ENCODE results near the gene PCDHB13.
A peak's percentile ranks its signal among the peaks of the same experiment; 100 is the strongest.
"Not testable (repeated sequence)": the region's sequence is repeated elsewhere in the genome, so short reads cannot be mapped to it uniquely, and the experiment has no call there.

The PCDHB13 gene

GRCh38 chr5:141213656-141214339, at the start of gene PCDHB13:
Gene PCDHB13, plus strand, starts transcription at chr5:141213919. Its CDS starts 205 bp downstream, at chr5:141214124.
- H3K4me1 Mint-ChIP-seq (ENCODE audit: low read depth); H3K27ac Mint-ChIP-seq; H3K4me3 Mint-ChIP-seq: not testable (repeated sequence)
- peaks cover 17% of the 10 kb centered on the region for H3K9me3 Mint-ChIP-seq (ENCODE audit: low read depth)
- H3K27me3 Mint-ChIP-seq, result peaks cover 45% of the 10 kb centered on the region
- peaks cover 13% of the 10 kb centered on the region for H3K36me3 Mint-ChIP-seq

GRCh38 chr5:141172381-141173204, 41.1 kb upstream of the PCDHB13 start, which contains the start of gene PCDHB7:
Gene PCDHB7, plus strand, starts transcription at chr5:141172644. Its CDS starts 192 bp downstream, at chr5:141172836.
- Mint-ChIP-seq H3K4me3 (no peak within 1 kb of the TSS), H3K27ac (no peak within 1 kb of the TSS), H3K4me1 (ENCODE audit: low read depth) (no peaks in the 10 kb centered on the region), H3K27me3 (peaks cover 35% of the 10 kb centered on the region), H3K9me3 (ENCODE audit: low read depth) (peaks cover 5% of the 10 kb centered on the region), H3K36me3 (peaks cover 6% of the 10 kb centered on the region)

- not testable (repeated sequence) for H3K27ac Mint-ChIP-seq; H3K9me3 Mint-ChIP-seq (ENCODE audit: low read depth); H3K4me1 Mint-ChIP-seq (ENCODE audit: low read depth); H3K4me3 Mint-ChIP-seq; H3K36me3 Mint-ChIP-seq
- peaks cover 23% of the 10 kb centered on the region for H3K27me3 Mint-ChIP-seq
Measured at GRCh38 chr5:141174291-141175104, 39.2 kb upstream of the PCDHB13 start.

GRCh38 chr5:141175933-141176332, 37.8 kb upstream of the PCDHB13 start:
- no peak overlapping the region for H3K27ac Mint-ChIP-seq
- peaks cover 18% of the 10 kb centered on the region for H3K27me3 Mint-ChIP-seq
- H3K36me3 Mint-ChIP-seq, result peaks cover 5% of the 10 kb centered on the region
- no peak overlapping the region for H3K4me3 Mint-ChIP-seq
- H3K9me3 Mint-ChIP-seq (ENCODE audit: low read depth), result no peaks in the 10 kb centered on the region
- no peaks in the 10 kb centered on the region for H3K4me1 Mint-ChIP-seq (ENCODE audit: low read depth)

- not testable (repeated sequence) for H3K27ac Mint-ChIP-seq; H3K9me3 Mint-ChIP-seq (ENCODE audit: low read depth); H3K4me3 Mint-ChIP-seq; H3K36me3 Mint-ChIP-seq; H3K4me1 Mint-ChIP-seq (ENCODE audit: low read depth)
- peaks cover 22% of the 10 kb centered on the region for H3K27me3 Mint-ChIP-seq
Measured at GRCh38 chr5:141177577-141178191, 36.0 kb upstream of the PCDHB13 start, which contains the start of gene PCDHB8. Gene PCDHB8, plus strand, starts transcription at chr5:141177790. Its CDS starts 245 bp downstream, at chr5:141178035.

GRCh38 chr5:141179371-141179770, 34.3 kb upstream of the PCDHB13 start:
- not testable (repeated sequence) for H3K27ac Mint-ChIP-seq; H3K4me3 Mint-ChIP-seq; H3K9me3 Mint-ChIP-seq (ENCODE audit: low read depth); H3K36me3 Mint-ChIP-seq; H3K4me1 Mint-ChIP-seq (ENCODE audit: low read depth)
- peaks cover 24% of the 10 kb centered on the region for H3K27me3 Mint-ChIP-seq

- H3K9me3 Mint-ChIP-seq (ENCODE audit: low read depth); H3K27ac Mint-ChIP-seq: not testable (repeated sequence)
Measured at GRCh38 chr5:141179876-141180275, 33.8 kb upstream of the PCDHB13 start.

GRCh38 chr5:141180313-141180712, 33.4 kb upstream of the PCDHB13 start:
- Mint-ChIP-seq H3K4me3 (no peak overlapping the region), H3K27ac (no peak overlapping the region), H3K9me3 (ENCODE audit: low read depth) (peaks cover 7% of the 10 kb centered on the region), H3K27me3 (peaks cover 30% of the 10 kb centered on the region), H3K4me1 (ENCODE audit: low read depth) (peaks cover 2% of the 10 kb centered on the region), H3K36me3 (peaks cover 9% of the 10 kb centered on the region)

More at GRCh38 chr5:141179876-141180275, 33.8 kb upstream of the PCDHB13 start:
- not testable (repeated sequence) for H3K4me3 Mint-ChIP-seq; H3K4me1 Mint-ChIP-seq (ENCODE audit: low read depth)
- H3K36me3 Mint-ChIP-seq, result peaks cover 10% of the 10 kb centered on the region
- H3K27me3 Mint-ChIP-seq, result peaks cover 28% of the 10 kb centered on the region

GRCh38 chr5:141182248-141182647, 31.5 kb upstream of the PCDHB13 start, which contains the start of gene PCDHB16:
Gene PCDHB16, plus strand, starts transcription at chr5:141182387. Its CDS starts 173 bp downstream, at chr5:141182560.
- H3K9me3 Mint-ChIP-seq (ENCODE audit: low read depth), result peaks cover 7% of the 10 kb centered on the region
- H3K36me3 Mint-ChIP-seq, result peaks cover 9% of the 10 kb centered on the region
- H3K4me3 Mint-ChIP-seq, result no peak within 1 kb of the TSS
- H3K4me1 Mint-ChIP-seq (ENCODE audit: low read depth), result peaks cover 5% of the 10 kb centered on the region
- peaks cover 40% of the 10 kb centered on the region for H3K27me3 Mint-ChIP-seq
- H3K27ac Mint-ChIP-seq, result no peak within 1 kb of the TSS

- H3K4me1 Mint-ChIP-seq (ENCODE audit: low read depth); H3K9me3 Mint-ChIP-seq (ENCODE audit: low read depth); H3K4me3 Mint-ChIP-seq; H3K27ac Mint-ChIP-seq: not testable (repeated sequence)
- Mint-ChIP-seq H3K27me3 (peaks cover 51% of the 10 kb centered on the region), H3K36me3 (peaks cover 14% of the 10 kb centered on the region)
Measured at GRCh38 chr5:141184117-141184855, 29.4 kb upstream of the PCDHB13 start.

GRCh38 chr5:141186897-141187512, 26.7 kb upstream of the PCDHB13 start, which contains the start of gene PCDHB9:
Gene PCDHB9, plus strand, starts transcription at chr5:141187161. Its CDS starts 158 bp downstream, at chr5:141187319.
- H3K27ac Mint-ChIP-seq, result no peak within 1 kb of the TSS
- peaks cover 16% of the 10 kb centered on the region for H3K9me3 Mint-ChIP-seq (ENCODE audit: low read depth)
- H3K4me3 Mint-ChIP-seq, result peak within 1 kb of the TSS; percentile 1
- H3K4me1 Mint-ChIP-seq (ENCODE audit: low read depth), result peaks cover 4% of the 10 kb centered on the region
- peaks cover 18% of the 10 kb centered on the region for H3K36me3 Mint-ChIP-seq
- H3K27me3 Mint-ChIP-seq, result peaks cover 54% of the 10 kb centered on the region

- not testable (repeated sequence) for H3K4me1 Mint-ChIP-seq (ENCODE audit: low read depth); H3K27ac Mint-ChIP-seq; H3K4me3 Mint-ChIP-seq
- H3K27me3 Mint-ChIP-seq, result peaks cover 47% of the 10 kb centered on the region
- peaks cover 16% of the 10 kb centered on the region for H3K36me3 Mint-ChIP-seq
- H3K9me3 Mint-ChIP-seq (ENCODE audit: low read depth), result peaks cover 14% of the 10 kb centered on the region
Measured at GRCh38 chr5:141188682-141189081, 25.0 kb upstream of the PCDHB13 start.

- Mint-ChIP-seq H3K9me3 (ENCODE audit: low read depth) (peaks cover 14% of the 10 kb centered on the region), H3K36me3 (peaks cover 16% of the 10 kb centered on the region), H3K27me3 (peaks cover 46% of the 10 kb centered on the region)
- H3K27ac Mint-ChIP-seq; H3K4me3 Mint-ChIP-seq; H3K4me1 Mint-ChIP-seq (ENCODE audit: low read depth): not testable (repeated sequence)
Measured at GRCh38 chr5:141189131-141189530, 24.6 kb upstream of the PCDHB13 start.
